ENCODE measurements around the gene PBX3. TPM values are rescaled to one million over a fixed set of nuclear protein-coding genes. Genes with fewer than 3 reads are reported as not detected.

Gene PBX3
- total RNA-seq, 3 donors from 2014 or later (not counting 1 experiment from before 2014, with no cell fraction given): 42.1 to 46.9 (median 44.6) TPM

GRCh38 chr9:125847735-125848134 is 100.6 kb downstream of the PBX3 start:
- Mint-ChIP-seq H3K27me3 (ENCODE audit: low read depth in 2 of 2) (no peaks in the 10 kb centered on the region), H3K4me3 (no peak overlapping the region), H3K4me1 (peaks cover 0 to 4% of the 10 kb centered on the region in 2 donors), H3K9me3 (no peaks in the 10 kb centered on the region), H3K27ac (no peak overlapping the region), H3K36me3 (no peaks in the 10 kb centered on the region)
- Histone ChIP-seq H3K36me3 (ENCODE audit: control insufficient read depth, insufficient read depth, low read length) (no peaks in the 10 kb centered on the region), H3K27ac (ENCODE audit: low read length) (no peak overlapping the region), H3K27me3 (ENCODE audit: control insufficient read depth, insufficient read depth, low read length) (no peaks in the 10 kb centered on the region), H3K4me3 (ENCODE audit: low read length) (no peak overlapping the region), H3K9me3 (ENCODE audit: control insufficient read depth, insufficient read depth, low read length) (no peaks in the 10 kb centered on the region), H3K4me1 (ENCODE audit: control insufficient read depth, insufficient read depth, low read length) (no peaks in the 10 kb centered on the region)
- DNase-seq (no peak), ATAC-seq (no peak)
- intact Hi-C loops (cut with micrococcal nuclease): no loop called here
- TF ChIP-seq CTCF (IDR thresholded peaks at IDR 0.05): no peak
- WGBS (ENCODE audit: insufficient coverage): 98% methylated on average over 2 of the region's 2 CpGs

- Mint-ChIP-seq H3K4me1 (peaks cover 5 to 11% of the 10 kb centered on the region in 2 donors), H3K9me3 (no peaks in the 10 kb centered on the region), H3K36me3 (no peaks in the 10 kb centered on the region), H3K27me3 (ENCODE audit: low read depth in 2 of 2) (no peaks in the 10 kb centered on the region), H3K4me3 (no peak overlapping the region), H3K27ac (no peak overlapping the region)
- TF ChIP-seq CTCF (IDR thresholded peaks at IDR 0.05): no peak
- no peak overlapping the region for H3K4me3 ChIP-seq (ENCODE audit: low read length)
- no peaks in the 10 kb centered on the region for H3K4me1 ChIP-seq (ENCODE audit: control insufficient read depth, insufficient read depth, low read length)
- no peaks in the 10 kb centered on the region for H3K36me3 ChIP-seq (ENCODE audit: control insufficient read depth, insufficient read depth, low read length)
- intact Hi-C loops (cut with micrococcal nuclease): no loop called here
- no peak overlapping the region for H3K27ac ChIP-seq (ENCODE audit: low read length)
- no peaks in the 10 kb centered on the region for H3K27me3 ChIP-seq (ENCODE audit: control insufficient read depth, insufficient read depth, low read length)
- 100% methylated on average over 2 of the region's 3 CpGs for WGBS (ENCODE audit: insufficient coverage)
- ATAC-seq (no peak), DNase-seq (no peak)
- no peaks in the 10 kb centered on the region for H3K9me3 ChIP-seq (ENCODE audit: control insufficient read depth, insufficient read depth, low read length)
Measured at GRCh38 chr9:125850106-125850632, 103.0 kb downstream of the PBX3 start.

- Mint-ChIP-seq H3K9me3 (no peaks in the 10 kb centered on the region), H3K27me3 (ENCODE audit: low read depth in 2 of 2) (no peaks in the 10 kb centered on the region), H3K4me3 (no peak overlapping the region), H3K4me1 (peaks cover 5 to 11% of the 10 kb centered on the region in 2 donors), H3K27ac (no peak overlapping the region), H3K36me3 (no peaks in the 10 kb centered on the region)
- no peak overlapping the region for H3K4me3 ChIP-seq (ENCODE audit: low read length)
- DNase-seq: no peak
- no peaks in the 10 kb centered on the region for H3K27me3 ChIP-seq (ENCODE audit: control insufficient read depth, insufficient read depth, low read length)
- intact Hi-C loops (cut with micrococcal nuclease): no loop called here
- TF ChIP-seq CTCF (IDR thresholded peaks at IDR 0.05): no peak
- ATAC-seq: no peak
- WGBS (ENCODE audit: insufficient coverage): 97% methylated on average over 1 of the region's 1 CpG
- H3K27ac ChIP-seq (ENCODE audit: low read length): no peak overlapping the region
- no peaks in the 10 kb centered on the region for H3K36me3 ChIP-seq (ENCODE audit: control insufficient read depth, insufficient read depth, low read length)
- no peaks in the 10 kb centered on the region for H3K4me1 ChIP-seq (ENCODE audit: control insufficient read depth, insufficient read depth, low read length)
- H3K9me3 ChIP-seq (ENCODE audit: control insufficient read depth, insufficient read depth, low read length): no peaks in the 10 kb centered on the region
Measured at GRCh38 chr9:125850763-125851162, 103.6 kb downstream of the PBX3 start.

GRCh38 chr9:125851979-125852378 is 104.8 kb downstream of the PBX3 start:
- Mint-ChIP-seq H3K9me3 (no peaks in the 10 kb centered on the region), H3K27ac (no peak overlapping the region), H3K4me1 (peaks cover 5 to 11% of the 10 kb centered on the region in 2 donors), H3K4me3 (no peak overlapping the region), H3K27me3 (ENCODE audit: low read depth in 2 of 2) (no peaks in the 10 kb centered on the region), H3K36me3 (no peaks in the 10 kb centered on the region)
- DNase-seq: no peak
- intact Hi-C loops (cut with micrococcal nuclease): no loop called here
- 100% methylated on average over 2 of the region's 2 CpGs for WGBS (ENCODE audit: insufficient coverage)
- Histone ChIP-seq H3K27me3 (ENCODE audit: control insufficient read depth, insufficient read depth, low read length) (no peaks in the 10 kb centered on the region), H3K36me3 (ENCODE audit: control insufficient read depth, insufficient read depth, low read length) (no peaks in the 10 kb centered on the region), H3K4me1 (ENCODE audit: control insufficient read depth, insufficient read depth, low read length) (no peaks in the 10 kb centered on the region), H3K27ac (ENCODE audit: low read length) (no peak overlapping the region), H3K4me3 (ENCODE audit: low read length) (no peak overlapping the region), H3K9me3 (ENCODE audit: control insufficient read depth, insufficient read depth, low read length) (no peaks in the 10 kb centered on the region)
- ATAC-seq: no peak
- no peak for TF ChIP-seq CTCF (IDR thresholded peaks at IDR 0.05)

Data from natural killer cell (primary cell).